SIG-M5 treated with dmso at 0.1 percent for 504 hours (cell line): ENCODE data around the gene ROS1.
A peak's percentile ranks its signal among the peaks of the same experiment; 100 is the strongest.

Experiments used
- DNase-seq: peaks from one replicate; lab custom pipeline; 2025; ENCODE audit not compliant: unreplicated experiment; lab: John Stamatoyannopoulos, UW

Gene ROS1

GRCh38 chr6:117441824-117442264, 16.1 kb upstream of the ROS1 start:
- DNase-seq, result peak; percentile 17

GRCh38 chr6:117440706-117441525, 15.2 kb upstream of the ROS1 start:
- DNase-seq, result no peak

DNA sequence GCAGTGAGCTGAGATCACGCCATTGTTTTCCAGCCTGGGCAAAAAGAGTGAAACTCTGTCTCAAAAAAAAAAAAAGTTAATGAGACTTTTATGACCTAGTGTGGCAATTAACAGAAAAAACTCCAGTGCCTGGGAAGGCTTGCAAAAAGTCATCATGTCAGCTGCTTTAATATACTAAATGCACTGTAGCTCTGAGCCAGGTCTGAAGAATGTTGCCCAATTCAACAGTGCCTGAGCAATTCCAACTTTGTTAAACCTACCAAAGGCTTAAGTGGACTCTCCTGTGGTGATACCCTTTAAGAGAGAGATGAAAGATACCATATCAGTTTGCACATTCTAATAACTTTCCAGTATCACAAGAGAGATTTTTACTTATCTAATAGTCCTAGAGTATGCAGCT, 6.5 kb upstream of the ROS1 start:
- no peak for DNase-seq

GRCh38 chr6:117423754-117424153, 2.0 kb downstream of the ROS1 start:
- no peak for DNase-seq

DNA sequence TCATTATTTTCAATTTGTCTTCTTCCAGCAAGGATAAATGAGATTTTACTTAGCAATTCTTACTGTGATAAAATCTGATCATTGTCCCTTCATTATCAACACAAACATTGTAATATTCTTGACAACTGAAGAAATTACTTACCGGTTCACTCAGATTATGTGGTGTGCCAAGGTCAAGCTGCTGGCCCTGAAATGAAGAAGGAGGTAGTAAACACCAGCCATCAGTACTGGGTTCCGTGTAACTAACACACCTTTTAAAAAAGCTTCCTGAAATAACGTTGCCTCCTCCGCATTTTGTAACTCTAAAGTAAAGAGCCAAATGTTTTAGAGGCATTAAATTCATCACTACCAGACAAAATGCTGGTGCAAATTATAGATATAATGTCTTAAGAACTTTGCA, 7.4 kb downstream of the ROS1 start:
- DNase-seq, result no peak

- DNase-seq, result no peak
Observed at GRCh38 chr6:117417851-117418250, 7.9 kb downstream of the ROS1 start.

- no peak for DNase-seq
Observed at GRCh38 chr6:117414770-117415169, 11.0 kb downstream of the ROS1 start.

DNA sequence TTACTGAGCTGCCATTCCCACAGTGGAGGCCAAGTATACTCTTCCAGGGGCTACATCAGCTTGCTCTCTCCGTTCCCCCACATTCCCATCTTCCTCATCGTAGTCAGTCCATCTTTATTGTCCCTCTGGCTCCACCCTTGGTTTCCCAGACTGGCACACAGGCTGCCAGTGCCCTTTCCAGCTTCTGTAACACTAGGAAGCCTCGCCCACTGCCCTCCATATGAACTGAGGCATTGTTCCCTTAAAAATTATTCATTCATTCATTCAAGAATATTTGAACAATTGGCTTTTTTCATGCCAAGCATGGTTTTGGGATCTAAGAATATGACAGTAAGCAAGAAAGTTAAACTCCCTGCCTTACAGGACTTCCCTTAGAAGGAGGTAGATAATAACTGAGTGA, 14.3 kb downstream of the ROS1 start:
- no peak for DNase-seq

- no peak for DNase-seq
Observed at GRCh38 chr6:117409863-117410262, 15.9 kb downstream of the ROS1 start.

- DNase-seq, result peak; percentile 6
Observed at GRCh38 chr6:117409420-117409819, 16.3 kb downstream of the ROS1 start.

GRCh38 chr6:117404548-117404947, 21.2 kb downstream of the ROS1 start:
- DNase-seq, result no peak

DNA sequence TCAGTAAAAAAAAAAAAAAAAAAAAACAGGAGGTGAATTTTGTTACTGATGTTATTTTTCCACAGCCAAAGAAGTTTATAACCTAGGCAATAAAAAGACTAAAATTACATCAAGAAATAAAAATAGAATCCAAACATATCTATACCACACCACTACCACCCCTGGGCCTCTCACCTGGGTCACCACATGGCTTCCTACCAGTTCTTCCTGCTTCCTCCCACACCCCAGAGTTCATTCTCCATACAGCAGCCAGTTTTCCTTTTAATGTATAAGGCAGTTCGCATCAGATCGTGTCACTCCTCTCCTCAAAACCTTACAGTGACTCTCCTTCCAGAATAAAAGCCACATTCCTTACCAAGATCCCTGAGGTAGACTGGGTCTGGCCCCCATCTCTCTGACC, 23.9 kb downstream of the ROS1 start:
- DNase-seq, result no peak

- no peak for DNase-seq
Observed at GRCh38 chr6:117399924-117400323, 25.8 kb downstream of the ROS1 start.

GRCh38 chr6:117399126-117399525, 26.6 kb downstream of the ROS1 start:
- DNase-seq, result no peak

GRCh38 chr6:117397536-117398227, 28.1 kb downstream of the ROS1 start:
- no peak for DNase-seq

DNA sequence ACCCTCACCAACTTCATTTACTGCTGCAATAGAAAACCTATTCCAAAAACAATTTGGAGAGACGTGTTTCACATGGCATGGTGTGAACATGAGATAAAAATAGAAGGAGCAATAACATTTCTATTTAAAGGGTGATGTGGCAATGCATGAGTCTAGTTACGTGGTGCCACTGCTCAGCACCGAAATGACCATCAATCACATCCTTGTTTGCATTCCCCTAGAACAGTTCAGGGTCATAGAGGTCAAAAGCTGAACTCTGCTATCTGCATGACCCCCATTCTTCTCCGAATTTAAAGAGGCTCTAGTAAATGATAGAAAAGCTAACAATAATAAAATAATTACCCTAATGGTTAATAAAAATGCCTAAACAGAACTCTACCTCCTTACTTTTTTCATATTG, 29.5 kb downstream of the ROS1 start:
- no peak for DNase-seq

DNA sequence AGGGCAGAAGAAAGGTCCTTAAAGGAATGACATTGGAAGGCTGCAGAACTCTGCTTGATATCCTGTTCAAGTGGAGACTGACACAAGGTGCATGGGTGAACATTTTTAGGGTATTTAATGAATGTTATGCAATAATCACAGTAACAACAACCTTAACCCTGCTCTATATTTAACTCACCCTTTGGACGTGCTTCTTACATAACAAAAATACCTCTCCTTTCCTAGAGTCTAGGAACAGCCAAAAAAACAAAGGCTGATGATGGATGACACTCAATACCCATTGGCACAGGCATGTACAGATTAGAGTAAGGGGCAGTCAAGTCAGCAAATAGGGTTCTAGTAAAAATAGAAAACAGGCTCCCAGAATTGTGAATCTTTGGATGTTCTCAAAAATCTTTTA, 30.6 kb downstream of the ROS1 start:
- no peak for DNase-seq

- DNase-seq, result no peak
Observed at GRCh38 chr6:117393045-117393444, 32.7 kb downstream of the ROS1 start.

DNA sequence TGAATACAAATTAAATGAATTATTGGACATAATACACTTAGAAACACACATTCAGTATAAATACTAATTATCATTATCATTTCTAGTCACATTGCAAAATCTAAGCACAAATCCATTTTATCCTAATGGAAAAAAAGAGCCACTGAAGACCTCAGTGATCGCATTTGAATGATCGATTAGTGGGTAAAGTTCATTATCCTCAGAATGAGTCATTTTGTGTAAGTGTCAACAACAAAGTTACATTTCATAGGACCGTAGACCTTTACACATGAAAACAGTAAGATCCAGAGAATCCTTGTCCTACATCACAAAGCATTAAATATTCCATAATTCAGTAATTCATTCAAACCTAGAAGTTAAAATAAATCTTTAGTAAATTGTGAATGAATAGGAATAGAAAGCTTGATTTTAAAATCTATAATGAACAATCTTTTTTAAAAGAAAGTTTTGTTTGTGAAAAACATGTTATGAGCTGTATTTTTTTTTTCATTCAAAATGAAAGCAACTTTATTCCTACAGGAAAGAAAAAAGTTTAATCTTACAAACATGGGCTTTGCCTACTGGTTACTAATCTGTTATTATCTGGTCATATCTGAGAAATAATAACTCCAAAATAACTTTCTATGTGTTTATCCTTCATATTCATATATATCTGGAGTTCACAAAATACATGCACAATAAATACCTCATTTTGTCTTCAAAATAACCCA, 33.7 kb downstream of the ROS1 start:
- no peak for DNase-seq

DNA sequence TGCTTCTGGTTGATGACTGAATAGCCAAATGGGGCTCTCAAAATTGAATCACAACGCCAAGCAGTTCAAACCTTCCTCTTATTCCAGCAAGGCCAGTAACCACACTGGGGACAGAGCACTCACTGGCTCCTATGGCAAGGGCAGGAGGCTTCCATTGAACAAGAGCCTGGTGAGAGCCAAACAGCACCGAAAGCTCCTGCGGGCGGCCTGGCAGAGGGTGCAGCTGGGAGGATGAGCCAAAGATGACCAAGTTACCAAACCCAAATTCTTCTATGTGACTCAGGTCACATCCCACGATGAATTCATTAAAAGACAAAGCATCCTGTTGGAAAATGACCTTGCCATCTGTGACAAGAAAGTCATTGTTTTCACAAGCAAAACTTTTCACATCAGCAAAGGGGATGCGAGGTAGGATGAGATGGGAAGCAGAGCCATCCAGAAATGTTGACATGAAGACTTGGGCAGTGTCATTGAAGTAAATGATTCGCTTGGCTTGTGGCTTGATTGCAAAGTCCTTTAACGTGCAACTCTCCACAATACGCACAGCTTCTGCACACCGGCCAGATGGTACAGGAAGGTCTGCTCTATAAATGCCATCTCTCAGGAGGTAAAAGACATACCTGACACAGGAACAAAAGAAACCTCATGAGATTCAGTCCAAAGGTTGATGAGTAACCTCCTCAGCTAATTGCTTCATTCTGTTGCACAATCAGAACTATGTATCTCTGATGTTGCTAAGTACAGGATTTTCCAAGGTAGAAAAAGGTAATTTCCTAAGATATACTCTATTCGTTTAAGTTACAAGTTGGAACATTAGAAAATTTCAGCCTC, 36.3 kb downstream of the ROS1 start:
- DNase-seq, result no peak

DNA sequence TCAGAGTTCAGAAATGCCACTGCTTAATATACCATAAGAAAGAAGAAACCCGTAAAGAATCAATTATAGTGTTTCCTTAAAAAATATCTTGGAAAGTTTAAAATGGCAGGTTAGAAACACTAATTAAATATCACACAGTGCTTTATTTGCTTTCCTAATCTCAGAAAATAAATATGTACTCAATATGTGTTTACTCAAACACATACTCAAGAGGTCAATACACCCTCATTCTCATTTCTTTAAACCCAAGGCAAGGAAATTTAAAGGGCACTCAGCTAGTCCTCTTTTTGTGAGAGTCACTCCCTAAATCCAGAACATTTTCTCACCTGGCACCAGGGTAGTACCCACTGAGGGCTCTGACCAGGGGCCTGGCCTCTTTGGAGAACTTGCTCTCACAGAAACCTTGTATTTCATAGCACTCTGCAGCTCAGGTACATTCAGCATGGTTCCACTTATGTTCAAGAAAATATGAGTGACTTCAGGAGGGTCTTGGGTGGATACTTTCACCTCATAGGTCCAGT, 38.2 kb downstream of the ROS1 start:
- no peak for DNase-seq
